ENCODE measurements around the gene PREX1. TPM values are rescaled to one million over a fixed set of nuclear protein-coding genes. Genes with fewer than 3 reads are reported as not detected.

Gene PREX1
- total RNA-seq, 1 experiment from 2014 or later: 3.3 TPM

GRCh38 chr20:48722737-48723191 is 105.0 kb downstream of the PREX1 start:
- DNase-seq: no peak
- no peaks in the 10 kb centered on the region for H3K9me2 ChIP-seq (ENCODE audit: insufficient read depth)
- H3K27ac ChIP-seq: no peak overlapping the region
- H3K4me2 ChIP-seq: no peak overlapping the region
- H4K20me1 ChIP-seq (ENCODE audit: insufficient read depth): no peaks in the 10 kb centered on the region
- H2AFZ ChIP-seq: no peak overlapping the region
- H3K4me3 ChIP-seq: no peak overlapping the region
- H3K4me1 ChIP-seq (replicated peaks; ENCODE audit: insufficient read depth): peaks cover 6% of the 10 kb centered on the region; the same call in 1 of the 2 replicates
- no peaks in the 10 kb centered on the region for H3K9me3 ChIP-seq (ENCODE audit: insufficient read depth, low read depth)
- no TSS peak for BruUV-seq (replicated peaks)
- ChIA-PET CTCF (no interaction called here), POLR2A (ENCODE audit: unreplicated experiment) (no interaction called here)
- H3F3A ChIP-seq (ENCODE audit: insufficient read depth, low read depth): no peaks in the 10 kb centered on the region
- no peaks in the 10 kb centered on the region for H3K27me3 ChIP-seq (ENCODE audit: insufficient read depth, low read depth)
- no peaks in the 10 kb centered on the region for H3K36me3 ChIP-seq (ENCODE audit: low read depth)
- no peak for TF ChIP-seq CTCF (conservative IDR thresholded peaks at IDR 0.05)
- no peak for TF ChIP-seq EZH2 (IDR thresholded peaks at IDR 0.05; ENCODE audit: low read depth)
- intact Hi-C loops (cut with micrococcal nuclease; ENCODE audit: unreplicated experiment): no loop called here
- no peaks in the 10 kb centered on the region for H3K79me2 ChIP-seq (ENCODE audit: low read depth)

GRCh38 chr20:48722002-48722731 is 105.6 kb downstream of the PREX1 start:
- TF ChIP-seq EZH2 (IDR thresholded peaks at IDR 0.05; ENCODE audit: low read depth): no peak
- no peak for TF ChIP-seq CTCF (conservative IDR thresholded peaks at IDR 0.05)
- no peaks in the 10 kb centered on the region for H3K36me3 ChIP-seq (ENCODE audit: low read depth)
- no peak overlapping the region for H3K4me2 ChIP-seq
- ChIA-PET POLR2A (ENCODE audit: unreplicated experiment) (interaction anchor here (0.7 kb wide), 1 partner anchor 191 kb away, joined by 7 read pairs; no protein-coding TSS in a partner anchor), CTCF (no interaction called here)
- no peak overlapping the region for H3K27ac ChIP-seq
- no peaks in the 10 kb centered on the region for H3K79me2 ChIP-seq (ENCODE audit: low read depth)
- no TSS peak for BruUV-seq (replicated peaks)
- no peaks in the 10 kb centered on the region for H4K20me1 ChIP-seq (ENCODE audit: insufficient read depth)
- no peak overlapping the region for H2AFZ ChIP-seq
- peaks cover 6% of the 10 kb centered on the region; the same call in 1 of the 2 replicates for H3K4me1 ChIP-seq (replicated peaks; ENCODE audit: insufficient read depth)
- intact Hi-C loops (cut with micrococcal nuclease; ENCODE audit: unreplicated experiment): no loop called here
- DNase-seq: no peak
- H3F3A ChIP-seq (ENCODE audit: insufficient read depth, low read depth): no peaks in the 10 kb centered on the region
- H3K4me3 ChIP-seq: no peak overlapping the region
- H3K27me3 ChIP-seq (ENCODE audit: insufficient read depth, low read depth): no peaks in the 10 kb centered on the region
- H3K9me2 ChIP-seq (ENCODE audit: insufficient read depth): no peaks in the 10 kb centered on the region
- no peaks in the 10 kb centered on the region for H3K9me3 ChIP-seq (ENCODE audit: insufficient read depth, low read depth)

- BruUV-seq (replicated peaks): no TSS peak
- Histone ChIP-seq H3K27me3 (ENCODE audit: insufficient read depth, low read depth) (no peaks in the 10 kb centered on the region), H3K4me3 (no peak overlapping the region), H3K4me2 (no peak overlapping the region), H2AFZ (no peak overlapping the region), H3K79me2 (ENCODE audit: low read depth) (no peaks in the 10 kb centered on the region), H3K9me2 (ENCODE audit: insufficient read depth) (no peaks in the 10 kb centered on the region), H3K9me3 (ENCODE audit: insufficient read depth, low read depth) (no peaks in the 10 kb centered on the region), H3F3A (ENCODE audit: insufficient read depth, low read depth) (no peaks in the 10 kb centered on the region), H3K4me1 (replicated peaks; ENCODE audit: insufficient read depth) (peaks cover 6% of the 10 kb centered on the region; the same call in 1 of the 2 replicates), H4K20me1 (ENCODE audit: insufficient read depth) (no peaks in the 10 kb centered on the region), H3K27ac (no peak overlapping the region), H3K36me3 (ENCODE audit: low read depth) (no peaks in the 10 kb centered on the region)
- POLR2A ChIA-PET (ENCODE audit: unreplicated experiment): interaction anchor here (0.7 kb wide), 1 partner anchor 191 kb away, joined by 7 read pairs; no protein-coding TSS in a partner anchor
- intact Hi-C loops (cut with micrococcal nuclease; ENCODE audit: unreplicated experiment): no loop called here
- DNase-seq: no peak
- TF ChIP-seq EZH2 (IDR thresholded peaks at IDR 0.05; ENCODE audit: low read depth) (no peak), CTCF (conservative IDR thresholded peaks at IDR 0.05) (no peak)
- CTCF ChIA-PET: no interaction called here
Observed at GRCh38 chr20:48721324-48722001, 106.3 kb downstream of the PREX1 start.

All from PC-9 (cell line).